Calu3 (cell line): Measurements from ENCODE around the gene RAB33A. TPM values are rescaled to one million over a fixed set of nuclear protein-coding genes. Genes with fewer than 3 reads are reported as not detected.
A peak's percentile ranks its signal among the peaks of the same experiment; 100 is the strongest.

ENCODE experiments used
- BruUV-seq: library from RNA; stranded (reverse); fragments of 400-500 nt; replicated peaks from 2 replicates; lab custom pipeline; 2021; lab: Mats Ljungman, UMichigan
- CTCF ChIA-PET: fragments of 300-600 bp; sonication (Branson Sonifier 250); formaldehyde crosslinking; loops from one replicate; lab custom pipeline; 2022; ENCODE audit warnings: antibody characterized with exemption; lab: Charles Lee
- DNase-seq: peaks from one replicate; pipeline ENCODE4 v3.0.0; 2022
- H3K27ac Mint-ChIP-seq: one replicate; pipeline ENCODE4 v1.8.0; 2022; ENCODE audit warnings: mixed read lengths; ENCODE audit not compliant: unreplicated experiment
- H3K27me3 Mint-ChIP-seq: one replicate; pipeline ENCODE4 v1.8.0; 2022; ENCODE audit warnings: mixed read lengths; ENCODE audit not compliant: unreplicated experiment
- H3K36me3 Mint-ChIP-seq: one replicate; pipeline ENCODE4 v1.8.0; 2022; ENCODE audit warnings: mild to moderate bottlenecking, moderate library complexity, mixed read lengths; ENCODE audit not compliant: insufficient read depth, unreplicated experiment
- H3K4me1 Mint-ChIP-seq: one replicate; pipeline ENCODE4 v1.8.0; 2022; ENCODE audit warnings: mild to moderate bottlenecking, low read depth, mixed read lengths; ENCODE audit not compliant: unreplicated experiment
- H3K4me3 Mint-ChIP-seq: one replicate; pipeline ENCODE4 v1.8.0; 2022; ENCODE audit warnings: mild to moderate bottlenecking, low read depth, moderate library complexity, mixed read lengths; ENCODE audit not compliant: unreplicated experiment
- H3K9me3 Mint-ChIP-seq: one replicate; pipeline ENCODE4 v1.8.0; 2022; ENCODE audit warnings: low read depth, mixed read lengths; ENCODE audit not compliant: unreplicated experiment
- intact Hi-C: fragments of 100-400 bp; cut with micrococcal nuclease; formaldehyde crosslinking; loops from one replicate; pipeline ENCODE4 v1.10.0; 2022; ENCODE audit not compliant: unreplicated experiment
- total RNA-seq: library from RNA; stranded (reverse); gene quantifications from 2 replicates; pipeline ENCODE4 v1.2.3, GENCODE V29; 2022
- TF ChIP-seq, protein P1 (sequence below): fragments of 200-600 bp; IDR thresholded peaks from one replicate; pipeline ENCODE4 v1.8.0; 2022; ENCODE audit warnings: antibody characterized with exemption; ENCODE audit not compliant: unreplicated experiment

The RAB33A gene
- total RNA-seq, 1 experiment from 2014 or later: not detected

DNA sequence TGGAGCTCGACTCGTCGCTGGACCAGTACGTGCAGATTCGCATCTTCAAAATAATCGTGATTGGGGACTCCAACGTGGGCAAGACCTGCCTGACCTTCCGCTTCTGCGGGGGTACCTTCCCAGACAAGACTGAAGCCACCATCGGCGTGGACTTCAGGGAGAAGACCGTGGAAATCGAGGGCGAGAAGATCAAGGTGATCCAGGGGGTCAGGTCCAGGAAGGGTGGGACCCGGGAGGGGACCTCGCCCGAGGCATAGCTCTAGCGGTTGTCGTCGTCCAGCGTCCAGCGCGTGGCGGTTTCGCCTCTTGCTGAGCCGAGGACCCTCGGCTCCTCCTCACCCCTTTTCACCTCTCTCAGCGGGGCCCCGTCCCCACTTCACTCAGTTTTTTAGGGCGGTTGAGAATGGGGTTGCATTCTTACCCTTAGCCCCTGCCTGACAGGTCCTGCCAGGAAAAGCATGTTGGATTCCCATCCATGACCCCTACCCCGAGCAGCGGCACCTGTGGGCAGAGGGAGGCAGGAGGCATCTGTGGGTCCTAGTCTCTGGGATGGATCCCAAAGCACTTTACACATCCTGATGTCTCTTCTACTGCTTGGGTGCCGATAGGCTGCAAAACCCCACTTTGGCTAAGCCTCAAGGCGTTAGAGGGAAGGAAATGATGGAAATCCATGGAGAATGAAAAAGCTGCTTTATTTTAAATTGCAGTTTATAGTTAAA lies 524 bp downstream of the RAB33A start:
- TF ChIP-seq, protein P1, sequence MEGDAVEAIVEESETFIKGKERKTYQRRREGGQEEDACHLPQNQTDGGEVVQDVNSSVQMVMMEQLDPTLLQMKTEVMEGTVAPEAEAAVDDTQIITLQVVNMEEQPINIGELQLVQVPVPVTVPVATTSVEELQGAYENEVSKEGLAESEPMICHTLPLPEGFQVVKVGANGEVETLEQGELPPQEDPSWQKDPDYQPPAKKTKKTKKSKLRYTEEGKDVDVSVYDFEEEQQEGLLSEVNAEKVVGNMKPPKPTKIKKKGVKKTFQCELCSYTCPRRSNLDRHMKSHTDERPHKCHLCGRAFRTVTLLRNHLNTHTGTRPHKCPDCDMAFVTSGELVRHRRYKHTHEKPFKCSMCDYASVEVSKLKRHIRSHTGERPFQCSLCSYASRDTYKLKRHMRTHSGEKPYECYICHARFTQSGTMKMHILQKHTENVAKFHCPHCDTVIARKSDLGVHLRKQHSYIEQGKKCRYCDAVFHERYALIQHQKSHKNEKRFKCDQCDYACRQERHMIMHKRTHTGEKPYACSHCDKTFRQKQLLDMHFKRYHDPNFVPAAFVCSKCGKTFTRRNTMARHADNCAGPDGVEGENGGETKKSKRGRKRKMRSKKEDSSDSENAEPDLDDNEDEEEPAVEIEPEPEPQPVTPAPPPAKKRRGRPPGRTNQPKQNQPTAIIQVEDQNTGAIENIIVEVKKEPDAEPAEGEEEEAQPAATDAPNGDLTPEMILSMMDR: no peak
- intact Hi-C loops: no loop called here
- Mint-ChIP-seq H3K4me1 (peaks cover 12% of the 10 kb centered on the region), H3K36me3 (peaks cover 11% of the 10 kb centered on the region), H3K27me3 (peaks cover 51% of the 10 kb centered on the region), H3K9me3 (no peaks in the 10 kb centered on the region), H3K4me3 (peak overlapping the region; percentile 80), H3K27ac (no peak overlapping the region)
- BruUV-seq: no TSS peak
- CTCF ChIA-PET: no interaction called here
- DNase-seq: no peak

DNA sequence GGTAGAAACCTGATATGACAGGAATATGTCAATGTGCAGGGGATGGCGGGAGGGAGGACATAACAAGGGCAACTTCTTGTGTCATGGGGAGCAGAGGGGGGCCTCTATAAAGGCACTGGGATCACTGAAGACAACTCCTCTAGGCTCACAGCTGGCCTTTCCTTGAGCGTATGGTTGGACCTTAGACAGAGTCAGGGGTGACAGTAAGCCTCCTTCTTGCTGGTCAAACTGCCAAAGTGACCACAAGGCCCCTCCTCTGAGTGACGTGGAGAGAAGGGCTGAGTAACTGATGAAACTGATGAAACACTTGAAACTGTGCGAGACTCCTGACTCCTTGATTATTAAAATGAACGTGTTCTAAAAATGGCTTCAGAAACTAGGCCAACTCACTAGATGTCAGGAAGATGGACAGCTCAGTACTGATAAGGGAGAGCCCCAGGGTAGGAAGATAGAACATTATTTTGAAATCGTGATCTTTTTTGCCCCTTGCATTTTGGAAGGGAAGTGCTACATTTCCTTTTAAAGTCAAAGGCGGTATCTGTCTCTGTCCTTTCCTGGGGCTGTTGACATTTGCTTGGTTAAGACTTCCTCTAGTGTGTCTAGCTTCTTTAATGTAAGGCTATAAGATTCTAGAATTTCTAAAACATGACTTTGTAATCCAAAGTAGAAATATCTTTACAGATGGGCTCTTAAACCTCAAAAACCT lies 1.6 kb downstream of the RAB33A start:
- no peaks in the 10 kb centered on the region for H3K9me3 Mint-ChIP-seq
- CTCF ChIA-PET: no interaction called here
- H3K27ac Mint-ChIP-seq: no peak overlapping the region
- peaks cover 7% of the 10 kb centered on the region for H3K4me1 Mint-ChIP-seq
- DNase-seq: no peak
- H3K27me3 Mint-ChIP-seq: peaks cover 56% of the 10 kb centered on the region
- TF ChIP-seq, protein P1: no peak
- intact Hi-C loops: no loop called here
- no TSS peak for BruUV-seq
- H3K36me3 Mint-ChIP-seq: peaks cover 11% of the 10 kb centered on the region
- H3K4me3 Mint-ChIP-seq: no peak overlapping the region

DNA sequence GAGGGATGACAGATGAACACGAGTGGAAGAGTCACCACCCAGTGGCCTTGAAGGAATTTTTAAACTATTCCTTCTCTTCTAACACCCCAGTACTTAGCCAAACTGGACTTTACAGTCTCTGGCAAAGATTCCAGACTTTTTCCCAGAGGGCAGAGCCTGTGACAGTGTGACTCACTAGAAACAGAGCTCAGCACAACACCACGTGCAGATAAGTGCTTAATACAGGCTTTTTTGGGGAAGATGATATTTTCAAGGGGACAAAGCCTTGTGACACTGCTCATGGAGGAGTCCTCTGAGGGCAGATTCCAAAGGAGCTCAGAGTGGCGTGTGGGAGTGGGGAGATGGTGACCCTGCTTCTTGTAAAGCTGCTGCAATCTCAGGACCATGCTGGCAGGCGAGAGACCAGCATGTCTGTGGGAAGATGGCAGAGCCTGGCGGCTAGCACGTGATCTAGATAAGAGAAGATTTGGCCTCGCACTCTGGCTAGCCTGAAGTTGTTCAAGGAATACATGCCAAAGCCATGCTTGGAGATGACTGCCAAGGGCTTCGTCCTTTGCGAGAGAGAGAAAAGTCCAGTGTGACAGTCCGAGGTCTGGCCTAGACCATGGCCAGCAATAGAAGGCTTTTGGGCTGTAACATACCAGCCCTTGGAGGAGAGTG lies 2.4 kb downstream of the RAB33A start:
- intact Hi-C loops: no loop called here
- Mint-ChIP-seq H3K4me3 (no peak overlapping the region), H3K27me3 (peaks cover 57% of the 10 kb centered on the region), H3K4me1 (peaks cover 7% of the 10 kb centered on the region), H3K36me3 (peaks cover 11% of the 10 kb centered on the region), H3K9me3 (no peaks in the 10 kb centered on the region), H3K27ac (no peak overlapping the region)
- no peak for DNase-seq
- no TSS peak for BruUV-seq
- CTCF ChIA-PET: no interaction called here
- TF ChIP-seq, protein P1: no peak

DNA sequence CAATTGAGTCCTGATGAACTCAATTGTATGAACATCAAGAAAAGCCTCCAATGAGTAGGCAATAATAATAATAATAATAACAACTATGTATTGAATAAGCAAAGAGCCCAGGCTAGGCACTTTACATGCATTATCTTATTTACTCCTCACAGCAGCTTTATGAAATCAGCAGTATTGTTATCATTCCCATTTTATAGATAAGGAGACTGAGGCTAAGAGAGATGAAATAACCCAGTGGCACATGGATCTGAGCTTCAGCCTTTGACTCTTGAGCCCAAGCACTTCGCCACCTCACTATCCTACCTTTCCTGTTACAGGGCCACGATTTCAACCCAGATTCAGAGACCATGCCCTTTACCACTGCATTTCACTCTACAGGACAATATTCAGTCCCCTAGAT lies 3.2 kb downstream of the RAB33A start:
- intact Hi-C loops: no loop called here
- BruUV-seq: no TSS peak
- peaks cover 11% of the 10 kb centered on the region for H3K36me3 Mint-ChIP-seq
- peaks cover 7% of the 10 kb centered on the region for H3K4me1 Mint-ChIP-seq
- no peak overlapping the region for H3K27ac Mint-ChIP-seq
- peaks cover 65% of the 10 kb centered on the region for H3K27me3 Mint-ChIP-seq
- no peak overlapping the region for H3K4me3 Mint-ChIP-seq
- DNase-seq: no peak
- TF ChIP-seq, protein P1: no peak
- H3K9me3 Mint-ChIP-seq: no peaks in the 10 kb centered on the region
- CTCF ChIA-PET: no interaction called here
